ENCODE measurements around the gene LSAMP.
"Not testable (repeated sequence)": the region's sequence is repeated elsewhere in the genome, so short reads cannot be mapped to it uniquely, and the experiment has no call there.

GRCh38 chr3:115800065-115800464, 645.2 kb downstream of the LSAMP start:
- not testable (repeated sequence) for TF ChIP-seq CTCF, POLR2AphosphoS5 (IDR thresholded peaks at IDR 0.05)
